D721Med (cell line): ENCODE results near the gene CD82.

Experiments used
- DNase-seq: peaks from one replicate; pipeline ENCODE4 v3.0.0; 2011; ENCODE audit warnings: low spot score; ENCODE audit not compliant: insufficient read length
- FAIRE-seq: peaks from 2 replicates; lab custom pipeline; 2011; peaks lifted over from hg19 to GRCh38; lab: Jason Lieb, UNC
- TF ChIP-seq, protein P1 (sequence below): IDR thresholded peaks from 2 replicates; pipeline ENCODE4 v1.5.1; 2012; ENCODE audit warnings: mild to moderate bottlenecking, control low read depth; ENCODE audit not compliant: insufficient read depth; ENCODE audit errors: missing control alignments

Gene CD82

DNA sequence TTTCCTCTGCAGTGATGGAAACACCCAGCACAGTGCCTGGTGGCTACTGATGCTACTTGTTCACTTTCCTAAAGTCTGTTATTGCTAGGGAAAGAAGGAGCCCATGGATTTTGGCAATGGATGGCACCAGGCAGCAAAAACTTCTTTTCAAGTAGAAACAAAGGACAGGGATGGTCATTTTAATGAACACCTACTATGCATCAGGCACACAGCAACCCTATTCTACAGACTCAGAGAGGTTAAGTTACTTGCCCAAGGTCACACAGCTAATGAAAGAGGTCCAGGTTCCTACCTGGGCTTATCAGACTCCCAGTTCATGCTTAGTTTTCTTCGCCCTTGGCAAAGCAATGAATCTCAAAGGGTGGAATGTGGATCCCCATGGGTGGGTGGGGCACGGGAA, 36.9 kb upstream of the CD82 start:
- TF ChIP-seq, protein P1, sequence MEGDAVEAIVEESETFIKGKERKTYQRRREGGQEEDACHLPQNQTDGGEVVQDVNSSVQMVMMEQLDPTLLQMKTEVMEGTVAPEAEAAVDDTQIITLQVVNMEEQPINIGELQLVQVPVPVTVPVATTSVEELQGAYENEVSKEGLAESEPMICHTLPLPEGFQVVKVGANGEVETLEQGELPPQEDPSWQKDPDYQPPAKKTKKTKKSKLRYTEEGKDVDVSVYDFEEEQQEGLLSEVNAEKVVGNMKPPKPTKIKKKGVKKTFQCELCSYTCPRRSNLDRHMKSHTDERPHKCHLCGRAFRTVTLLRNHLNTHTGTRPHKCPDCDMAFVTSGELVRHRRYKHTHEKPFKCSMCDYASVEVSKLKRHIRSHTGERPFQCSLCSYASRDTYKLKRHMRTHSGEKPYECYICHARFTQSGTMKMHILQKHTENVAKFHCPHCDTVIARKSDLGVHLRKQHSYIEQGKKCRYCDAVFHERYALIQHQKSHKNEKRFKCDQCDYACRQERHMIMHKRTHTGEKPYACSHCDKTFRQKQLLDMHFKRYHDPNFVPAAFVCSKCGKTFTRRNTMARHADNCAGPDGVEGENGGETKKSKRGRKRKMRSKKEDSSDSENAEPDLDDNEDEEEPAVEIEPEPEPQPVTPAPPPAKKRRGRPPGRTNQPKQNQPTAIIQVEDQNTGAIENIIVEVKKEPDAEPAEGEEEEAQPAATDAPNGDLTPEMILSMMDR: no peak
- FAIRE-seq (no peak), DNase-seq (no peak)

DNA sequence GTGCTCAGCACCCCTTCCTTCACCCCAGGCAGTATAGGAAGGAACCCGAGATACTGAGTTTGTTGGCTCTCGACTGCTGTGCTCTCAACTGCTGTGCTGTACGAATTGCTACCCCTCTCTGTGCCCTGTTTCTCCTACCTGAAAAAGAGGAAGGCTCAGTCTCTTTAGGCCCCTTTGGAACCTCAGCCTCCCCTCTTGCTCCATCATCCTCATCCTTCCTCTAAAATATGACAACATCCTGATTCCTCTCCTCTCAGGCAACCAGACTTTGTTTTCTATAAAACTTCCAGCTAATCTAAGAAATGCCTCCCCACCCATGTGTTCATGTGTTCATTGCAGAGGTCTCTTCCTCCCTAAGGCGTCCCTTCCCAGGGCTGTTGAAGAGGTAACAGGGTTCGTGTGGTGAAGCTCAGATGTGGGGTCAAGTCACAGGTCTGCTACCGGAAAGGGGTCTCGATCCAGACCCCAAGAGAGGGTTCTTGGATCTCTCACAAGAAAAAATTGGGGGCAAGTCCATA, 35.5 kb upstream of the CD82 start:
- no peak for FAIRE-seq
- no peak for DNase-seq
- TF ChIP-seq, protein P1: no peak

DNA sequence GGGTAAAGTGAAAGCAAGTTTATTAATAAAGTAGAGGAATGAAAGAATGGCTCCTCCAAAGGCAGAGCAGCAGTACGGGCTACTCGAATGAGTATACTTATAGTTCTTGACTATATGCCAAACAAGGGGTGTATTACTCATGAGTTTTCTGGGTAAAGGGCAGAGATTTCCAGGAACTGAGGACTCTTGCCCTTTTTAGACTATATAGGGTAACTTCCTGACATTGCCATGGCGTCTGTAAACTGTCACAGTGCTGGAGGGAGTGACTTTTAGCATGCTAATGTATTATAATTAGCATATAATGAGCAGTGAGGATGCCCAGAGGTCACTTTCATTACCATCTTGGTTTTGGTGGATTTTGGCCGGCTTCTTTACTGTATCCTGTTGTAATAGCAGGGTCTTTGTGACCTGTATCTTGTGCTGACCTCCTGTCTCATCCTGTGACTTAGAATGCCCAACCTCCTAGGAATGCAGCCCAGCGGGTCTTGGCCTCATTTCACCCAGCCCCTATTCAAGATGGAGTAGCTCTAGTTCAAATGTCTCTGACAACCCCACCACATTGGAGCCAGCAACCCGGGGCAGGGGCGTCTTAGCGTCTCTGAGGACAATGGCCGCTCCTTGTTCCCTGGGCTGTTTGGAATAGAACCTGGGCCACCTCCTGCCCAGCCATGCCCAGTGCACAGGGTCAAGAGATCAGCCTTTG, 34.9 kb upstream of the CD82 start:
- no peak for FAIRE-seq
- TF ChIP-seq, protein P1: no peak
- no peak for DNase-seq

DNA sequence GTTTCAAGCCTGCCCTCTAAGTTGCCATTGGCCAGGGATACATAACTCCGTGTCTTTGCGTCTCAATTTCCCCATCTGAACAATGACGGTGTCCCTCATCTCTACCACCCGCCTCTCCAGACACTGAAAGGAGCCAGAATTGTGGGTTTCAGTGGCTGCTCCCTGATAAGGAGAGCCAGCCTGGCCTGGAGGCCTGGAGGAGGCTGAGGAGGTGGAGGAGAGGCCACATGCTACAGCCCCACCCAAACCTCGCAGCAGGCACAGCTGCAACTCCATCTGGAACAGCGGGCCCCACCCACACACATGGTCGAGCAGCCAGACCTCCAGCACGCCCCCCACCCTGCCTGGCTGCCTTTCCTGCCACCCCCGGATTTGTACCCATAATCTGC, 34.4 kb upstream of the CD82 start:
- DNase-seq (no peak), FAIRE-seq (no peak)
- TF ChIP-seq, protein P1: no peak

DNA sequence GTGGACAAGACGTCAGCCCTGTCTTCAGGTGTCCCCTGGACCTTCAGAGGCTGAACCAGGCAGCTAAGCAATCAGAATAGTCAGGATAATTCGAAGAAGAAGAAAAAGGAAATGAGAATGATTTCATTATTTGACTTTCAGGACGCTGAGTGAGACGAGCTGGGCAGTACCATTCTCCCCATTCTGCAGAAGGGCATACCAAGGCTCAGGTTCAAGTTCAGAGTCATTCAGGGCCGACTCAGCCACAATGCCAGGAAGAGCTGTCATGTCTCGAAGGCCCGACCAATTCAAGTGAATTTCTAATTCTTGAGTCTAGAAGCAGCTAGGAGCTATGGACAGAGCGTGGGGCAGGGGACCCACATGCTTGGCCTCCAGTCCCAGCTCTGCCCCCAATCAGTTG, 33.8 kb upstream of the CD82 start:
- TF ChIP-seq, protein P1: no peak
- FAIRE-seq: no peak
- DNase-seq: no peak

DNA sequence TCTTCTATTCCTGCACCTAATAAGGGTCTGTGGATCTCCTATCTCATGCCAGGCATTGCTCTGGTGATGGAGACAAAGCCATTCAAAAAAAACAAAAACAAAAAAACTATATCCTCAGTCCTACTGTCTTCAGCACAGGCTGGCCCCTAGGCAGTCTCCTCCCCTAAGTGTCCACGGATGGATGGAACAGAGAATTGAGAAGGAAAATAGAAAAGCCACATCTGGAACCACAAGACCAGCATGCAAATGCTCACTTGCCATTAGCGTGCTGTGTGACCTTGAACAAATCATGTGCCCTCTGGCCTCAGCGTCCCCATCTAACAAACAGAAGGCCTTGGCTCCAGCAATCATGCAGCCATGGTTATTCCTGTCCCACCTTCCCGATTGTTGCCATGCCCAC, 32.7 kb upstream of the CD82 start:
- TF ChIP-seq, protein P1: no peak
- FAIRE-seq (no peak), DNase-seq (no peak)
